Activated CD4-positive, CD25-positive, alpha-beta regulatory T cell (primary cell): ENCODE results near the gene CEP112.

Experiments
- DNase-seq, 4 experiments: peaks; one replicate each; lab custom pipeline; 2025; lab: John Stamatoyannopoulos, UW

Gene CEP112

DNA sequence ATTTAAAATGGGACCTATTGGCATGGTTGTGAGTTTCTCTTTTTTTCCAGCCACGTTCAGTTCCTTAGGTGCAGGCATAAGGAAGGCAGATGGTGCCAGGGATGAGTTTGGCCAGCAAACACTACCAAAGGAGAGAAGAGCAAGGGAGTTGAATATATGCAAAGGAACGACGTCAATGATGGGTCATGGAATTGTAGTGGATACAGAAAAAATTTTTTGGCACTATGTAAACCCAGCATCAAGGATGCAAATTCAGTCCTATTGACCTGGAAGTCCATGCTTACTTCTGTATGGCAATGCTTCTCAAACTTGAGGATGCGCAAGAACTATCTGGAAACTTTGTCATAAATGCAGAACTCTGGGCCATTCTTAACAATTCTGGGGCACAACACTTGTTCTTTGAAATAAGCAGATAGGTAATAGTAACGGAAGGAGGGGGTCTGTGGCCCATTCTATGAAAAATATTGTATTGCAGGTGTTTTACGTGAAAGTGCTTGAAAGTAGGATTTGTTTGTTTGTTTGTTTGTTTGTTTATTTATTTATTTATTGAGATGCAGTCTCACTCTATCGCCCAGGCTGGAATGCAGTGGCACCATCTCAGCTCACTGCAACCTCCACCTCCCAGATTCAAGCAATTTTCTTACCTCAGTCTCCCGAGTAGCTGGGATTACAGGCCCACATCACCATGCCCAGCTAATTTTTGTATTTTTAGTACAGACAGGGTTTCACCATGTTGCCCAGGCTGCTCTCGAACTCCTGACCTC, 19.3 kb upstream of the CEP112 start:
- DNase-seq = no peak

DNA sequence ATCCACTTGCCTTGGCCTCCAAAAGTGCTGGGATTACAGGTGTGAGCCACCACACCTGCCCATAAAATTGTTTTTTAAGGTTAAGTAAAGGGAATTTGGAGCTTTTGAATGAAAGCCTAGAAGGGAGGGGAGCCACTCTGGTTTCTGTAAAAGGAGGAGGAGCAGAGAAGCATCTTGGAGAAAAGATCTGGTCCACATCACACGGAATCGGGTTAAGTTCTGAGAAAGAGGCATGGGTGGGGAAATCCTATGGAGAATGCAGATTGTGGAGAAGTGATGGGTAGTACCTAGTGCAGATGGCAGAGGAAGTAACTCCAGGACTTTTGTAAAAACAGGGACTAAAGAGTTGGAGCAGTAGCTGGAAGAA, 18.3 kb upstream of the CEP112 start:
- no peak for DNase-seq

DNA sequence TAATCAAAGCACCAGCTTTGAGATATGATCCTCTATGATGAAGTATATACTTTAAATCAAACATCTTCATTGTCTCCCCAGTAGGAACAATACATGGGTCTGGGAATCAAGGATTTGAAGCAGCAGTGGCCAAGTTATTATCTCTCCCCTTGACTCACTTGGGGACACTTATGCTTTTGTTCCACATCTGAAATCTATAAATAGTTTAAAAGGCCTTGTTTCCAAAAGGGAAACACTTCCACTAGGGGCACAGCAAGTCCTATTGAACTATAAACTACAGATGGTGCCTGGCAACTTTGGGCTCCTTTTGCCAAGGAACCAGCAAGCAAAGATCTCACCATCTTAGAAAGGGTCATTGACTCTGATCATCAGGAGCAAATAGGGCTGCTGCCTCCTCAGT, 16.0 kb upstream of the CEP112 start:
- DNase-seq = no peak

DNA sequence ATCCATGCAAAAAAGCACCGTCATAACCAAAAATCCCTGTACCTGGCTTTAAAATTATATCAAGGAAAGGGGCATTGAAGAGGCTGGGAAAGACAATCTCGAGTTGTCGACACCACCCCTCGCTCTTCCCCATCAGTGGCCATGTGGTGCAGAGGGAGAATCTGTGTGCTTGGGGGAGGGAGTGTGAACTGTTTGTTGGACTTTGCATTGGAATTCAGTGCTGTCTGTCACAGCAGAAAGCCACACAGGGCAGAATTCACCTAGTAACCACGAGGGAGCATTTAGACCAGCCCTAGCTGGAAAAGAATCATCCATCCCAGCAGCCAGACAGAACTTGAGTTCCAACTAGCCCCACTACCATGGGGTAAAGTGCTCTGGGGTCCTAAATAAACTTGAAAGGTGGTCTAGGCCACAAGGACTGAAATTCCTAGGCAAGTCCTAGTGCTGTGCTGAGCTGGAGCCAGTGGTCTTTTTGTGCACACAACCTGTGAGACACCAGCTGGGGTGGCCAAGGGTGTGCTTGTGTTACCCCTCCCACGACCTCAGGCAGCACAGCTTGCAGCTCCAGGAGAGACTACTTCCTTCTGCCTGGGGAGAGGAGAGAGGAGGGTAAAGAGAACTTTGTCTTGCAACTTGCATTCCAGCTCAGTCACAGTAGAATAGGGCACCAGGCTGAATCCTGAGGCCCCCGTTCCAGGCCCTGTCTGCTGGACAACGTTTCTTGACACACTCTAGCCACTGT, 11.5 kb upstream of the CEP112 start:
- no peak for DNase-seq

DNA sequence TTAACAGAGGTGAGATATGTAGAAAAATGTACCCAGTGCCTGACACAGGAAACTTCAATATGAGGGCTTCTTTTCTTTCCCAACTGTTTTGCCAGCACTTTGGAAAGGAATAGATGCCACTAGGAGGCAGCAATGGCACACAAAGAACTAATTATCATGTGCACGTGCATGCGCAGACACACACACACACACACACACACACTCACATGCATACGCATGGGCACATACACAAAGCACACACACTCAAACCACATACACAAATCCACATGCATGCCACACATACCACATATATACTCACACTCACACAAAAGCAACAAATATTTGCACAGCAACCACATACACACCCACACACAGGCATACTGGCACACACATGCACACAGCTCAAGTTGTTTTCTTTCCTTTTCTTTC, 8.8 kb upstream of the CEP112 start:
- DNase-seq = no peak

DNA sequence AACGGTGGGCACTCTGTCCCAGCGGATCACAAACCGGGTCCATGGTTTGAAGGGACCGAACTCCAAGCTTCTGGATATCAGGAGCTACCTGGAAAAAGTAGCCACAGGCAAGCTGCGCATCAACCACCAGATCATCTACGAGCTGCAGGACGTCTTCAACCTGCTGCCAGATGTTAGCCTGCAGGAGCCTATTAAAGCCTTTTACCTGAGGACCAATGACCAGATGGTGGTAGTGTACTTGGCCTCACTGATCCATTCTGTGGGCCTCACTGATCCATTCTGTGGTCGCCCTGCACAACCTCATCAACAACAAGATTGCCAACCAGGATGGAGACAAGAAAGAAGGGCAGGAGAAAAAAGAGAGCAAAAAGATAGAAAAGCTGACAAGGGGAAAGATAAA, 6.3 kb upstream of the CEP112 start:
- no peak for DNase-seq

DNA sequence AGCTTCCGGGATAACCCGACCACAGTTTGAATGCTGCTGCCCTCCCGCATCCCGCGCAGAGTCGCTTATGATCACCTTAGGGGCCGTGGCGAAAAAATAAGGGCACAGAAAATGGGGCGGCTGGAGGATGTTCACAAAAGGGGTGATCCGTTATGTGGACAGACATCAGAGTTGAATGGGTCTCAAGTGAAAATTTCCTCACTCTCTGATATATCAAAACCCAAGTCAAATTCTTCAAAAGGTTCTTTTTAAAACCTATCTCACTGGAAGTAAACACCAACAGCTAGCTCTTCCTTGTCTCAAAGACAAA, 400 bp upstream of the CEP112 start:
- no peak for DNase-seq

DNA sequence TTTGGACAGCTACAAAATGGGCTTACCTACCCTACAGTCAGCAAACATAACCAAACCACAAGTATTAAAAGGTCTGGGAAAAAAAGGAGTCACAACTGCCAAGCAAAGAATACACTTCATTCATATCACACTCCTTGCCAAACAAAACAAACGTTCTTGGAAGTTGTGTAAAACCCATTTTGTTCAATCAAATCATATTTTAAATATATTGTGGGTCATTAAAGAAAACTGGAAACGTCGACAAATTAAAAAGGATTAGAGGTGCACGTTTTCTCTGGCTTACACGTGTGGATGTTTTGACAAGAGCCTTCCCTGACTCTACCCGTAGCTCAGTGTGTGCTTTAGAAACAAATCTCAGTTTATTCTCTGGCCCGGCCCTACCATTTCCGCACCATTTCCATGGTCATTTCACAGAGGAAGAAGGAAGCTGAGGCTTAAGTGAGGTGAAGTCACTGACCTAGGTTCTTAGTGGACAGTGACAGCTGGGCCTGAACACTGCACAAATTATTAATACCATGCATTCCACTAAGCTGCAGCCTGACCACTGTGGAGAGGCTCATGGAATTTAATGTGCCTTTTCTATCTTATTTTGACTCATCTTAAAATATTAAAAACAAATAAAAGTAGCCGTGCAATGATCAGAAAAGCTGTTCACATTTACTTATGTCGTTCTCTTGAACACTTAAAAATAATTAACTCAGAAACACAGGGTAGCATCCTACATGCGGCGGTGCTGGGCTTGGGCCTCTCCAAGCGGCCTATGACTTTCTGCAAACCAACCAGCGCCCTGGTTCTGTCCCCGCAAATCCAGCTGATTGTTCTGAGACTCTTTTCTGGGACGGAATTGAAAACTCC, 968 bp downstream of the CEP112 start:
- DNase-seq = no peak

DNA sequence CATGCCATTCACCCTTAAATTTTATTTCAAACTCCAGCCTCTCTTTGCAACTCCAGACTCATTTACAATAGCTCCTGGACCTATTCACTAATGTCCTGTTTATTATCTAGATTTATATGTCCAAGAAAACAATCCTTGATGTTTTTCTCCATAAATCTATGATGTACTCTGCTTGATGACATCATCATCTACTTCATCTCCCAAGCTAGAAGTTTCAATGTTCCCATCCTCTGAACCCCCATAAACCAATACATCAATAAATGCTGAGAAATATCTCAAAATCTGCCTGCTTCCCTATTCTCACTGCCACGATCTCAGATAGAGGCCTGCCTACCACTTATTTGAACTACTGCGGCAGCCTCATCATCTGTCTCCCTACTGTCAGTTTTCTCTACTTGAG, 4.2 kb downstream of the CEP112 start:
- DNase-seq = no peak

DNA sequence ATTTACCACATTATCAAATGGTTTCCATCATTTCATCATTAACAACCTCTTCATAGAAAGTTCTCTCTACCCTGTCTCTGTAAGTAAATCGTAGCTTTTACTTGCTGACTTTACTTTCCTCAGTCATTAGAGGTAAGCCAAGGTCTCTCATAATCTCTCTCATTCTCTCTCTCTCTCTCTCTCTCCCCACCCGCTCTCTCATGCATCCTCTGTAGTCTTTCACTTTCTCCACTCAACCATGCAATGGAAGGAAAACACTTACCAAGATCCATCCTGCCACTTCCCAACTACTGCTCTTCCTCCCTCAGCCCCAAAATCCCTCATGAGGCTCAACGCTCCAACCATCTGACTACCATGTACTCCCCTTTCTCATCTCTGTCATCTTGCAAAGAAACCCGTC, 6.1 kb downstream of the CEP112 start:
- DNase-seq = no peak

DNA sequence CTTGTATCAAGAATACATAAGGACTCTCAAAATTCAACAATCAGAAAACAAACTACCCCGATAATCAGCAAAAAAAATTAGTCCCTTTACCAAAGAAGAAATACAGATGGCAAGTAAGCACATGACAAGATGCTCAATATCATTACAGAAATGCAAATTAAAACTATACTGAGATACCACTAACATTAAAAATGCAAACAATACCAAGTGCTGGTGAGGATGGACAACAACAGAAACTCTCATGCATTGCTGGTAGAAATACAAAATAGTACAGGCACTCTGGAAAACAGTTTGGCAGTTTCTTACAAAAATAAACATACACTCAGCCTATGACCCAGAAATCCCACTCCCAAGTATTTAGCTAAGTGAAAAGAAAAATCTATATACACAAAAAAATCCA, 7.5 kb downstream of the CEP112 start:
- no peak for DNase-seq

DNA sequence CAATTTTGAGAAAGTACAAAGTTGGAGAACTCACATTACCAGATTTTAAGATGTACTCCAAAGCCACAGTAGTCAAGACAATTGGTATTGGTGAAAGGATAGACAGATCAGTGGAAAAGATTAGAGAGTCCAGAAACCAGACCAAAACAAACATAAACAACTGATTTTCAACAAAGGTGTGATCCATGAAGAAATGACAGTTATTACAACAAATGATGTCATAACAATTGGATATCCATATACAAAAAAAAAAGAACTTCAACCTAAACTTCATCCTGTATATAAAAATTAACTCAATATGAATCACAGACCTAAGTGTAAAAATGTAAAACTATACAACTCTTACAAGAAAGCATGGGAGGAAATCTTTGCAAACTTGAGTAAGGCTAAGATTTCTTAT, 8.4 kb downstream of the CEP112 start:
- no peak for DNase-seq

DNA sequence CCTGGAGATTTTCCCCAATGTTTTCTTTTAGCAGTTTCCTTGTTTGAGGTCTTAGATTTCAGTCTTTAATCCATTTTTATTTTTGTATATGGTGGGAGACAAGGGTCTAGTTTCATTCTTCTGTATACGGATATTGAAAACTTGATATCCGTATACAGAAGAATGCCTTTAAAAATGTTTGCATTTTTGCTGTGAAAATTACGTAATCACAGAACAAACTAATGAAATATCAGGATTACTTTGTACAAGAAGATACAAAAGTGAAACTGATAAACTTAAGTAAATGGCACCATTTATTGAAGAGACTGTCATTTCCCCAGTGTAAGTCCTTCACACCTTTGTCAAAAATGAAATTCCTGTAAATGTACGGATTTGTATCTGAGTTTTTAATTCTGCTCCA, 13.3 kb downstream of the CEP112 start:
- DNase-seq = no peak

DNA sequence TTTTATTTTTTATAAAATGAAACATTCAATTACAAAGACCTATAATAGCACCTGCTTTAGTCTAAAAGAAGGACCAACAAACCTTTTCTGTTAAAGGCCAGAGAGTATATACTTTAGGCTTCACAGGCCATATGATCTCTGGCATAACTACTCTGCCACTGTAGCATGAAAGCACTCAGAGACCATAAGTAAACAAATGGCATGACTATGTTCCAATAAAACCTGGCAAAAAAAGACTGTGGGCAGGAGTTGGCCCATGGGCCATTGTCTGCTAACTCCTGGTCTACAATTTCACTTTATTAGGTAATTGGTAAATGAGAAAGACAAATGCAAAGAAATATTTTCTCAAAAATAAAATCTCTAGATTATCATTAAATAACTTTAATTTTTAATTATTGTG, 14.9 kb downstream of the CEP112 start:
- DNase-seq = no peak

DNA sequence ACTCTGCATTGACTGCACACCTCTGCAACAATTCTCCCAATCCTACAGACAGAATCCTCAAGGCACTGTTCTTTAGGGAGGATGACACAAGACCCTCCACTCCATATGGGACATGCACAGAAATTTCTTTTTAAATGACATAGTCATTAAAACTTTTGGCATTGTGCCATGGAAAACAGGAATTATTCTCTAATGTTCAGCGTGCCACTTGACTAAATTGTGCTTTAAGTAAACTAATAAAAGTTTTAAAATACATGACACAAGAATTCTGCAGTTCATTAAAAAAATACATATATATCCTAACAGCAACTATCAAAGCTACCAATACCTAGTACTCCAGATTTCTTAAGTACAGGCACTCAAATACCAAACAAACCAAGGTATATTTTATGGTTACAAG, 16.0 kb downstream of the CEP112 start:
- no peak for DNase-seq

DNA sequence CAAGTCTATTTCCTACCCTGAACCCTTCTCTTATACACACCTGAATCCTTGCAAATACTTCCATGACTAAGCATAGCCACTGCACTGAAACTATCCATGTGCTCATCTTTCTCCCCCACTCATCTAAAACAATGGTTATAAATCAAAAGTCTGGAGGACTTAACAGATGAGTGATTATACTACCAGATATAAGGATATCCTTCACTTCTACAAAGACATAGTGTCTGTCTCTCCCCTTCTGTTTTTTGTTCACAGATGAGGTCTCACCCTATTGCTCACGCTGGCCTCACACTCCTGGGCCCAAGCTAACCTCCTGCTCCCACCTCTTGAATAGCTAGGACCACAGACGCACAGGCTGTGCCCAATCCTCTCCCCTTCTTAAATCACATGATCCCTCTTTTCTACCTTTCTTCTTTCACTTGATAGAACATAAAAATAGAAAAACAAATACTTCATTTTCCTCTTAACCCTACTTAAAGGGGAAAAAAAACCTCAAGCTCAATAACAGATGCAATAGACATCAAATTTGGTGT, 19.2 kb downstream of the CEP112 start:
- DNase-seq = no peak

DNA sequence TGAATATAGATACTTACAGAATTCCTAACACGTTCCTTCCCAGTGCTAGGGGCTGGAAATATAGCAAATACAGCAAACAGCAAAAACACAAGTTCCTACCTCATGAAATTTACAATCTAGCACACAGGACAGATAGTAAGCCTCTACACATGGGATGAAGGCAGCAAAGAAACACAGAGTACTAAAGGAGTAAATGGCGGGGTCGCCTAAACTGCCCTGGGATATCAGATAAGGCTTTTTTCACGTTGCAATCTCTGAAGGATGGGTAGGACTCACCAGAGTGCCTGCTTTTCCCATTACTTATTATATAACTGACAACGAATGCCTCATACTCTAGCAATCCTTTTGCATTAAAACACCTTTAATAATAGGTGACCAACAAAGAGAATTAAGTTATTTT, 19.8 kb downstream of the CEP112 start:
- DNase-seq = no peak

DNA sequence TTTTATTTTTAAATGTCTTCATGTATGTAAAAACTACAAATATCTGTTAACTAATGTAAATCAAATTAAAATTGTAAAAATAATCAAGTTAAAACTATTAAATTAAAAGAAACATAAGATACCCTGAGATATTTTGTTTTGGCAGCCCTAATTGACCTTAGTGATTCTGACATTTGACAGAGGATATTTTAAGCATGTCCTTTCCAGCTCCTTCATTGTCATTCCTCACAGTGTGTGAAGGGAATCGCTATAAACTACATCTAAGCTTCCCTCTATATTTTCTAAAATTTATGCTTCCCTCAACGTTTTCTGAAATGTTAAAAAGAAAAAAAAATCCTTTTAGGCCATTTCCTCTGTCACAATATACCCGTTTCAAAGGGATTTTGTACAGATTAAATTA, 20.2 kb downstream of the CEP112 start:
- no peak for DNase-seq

DNA sequence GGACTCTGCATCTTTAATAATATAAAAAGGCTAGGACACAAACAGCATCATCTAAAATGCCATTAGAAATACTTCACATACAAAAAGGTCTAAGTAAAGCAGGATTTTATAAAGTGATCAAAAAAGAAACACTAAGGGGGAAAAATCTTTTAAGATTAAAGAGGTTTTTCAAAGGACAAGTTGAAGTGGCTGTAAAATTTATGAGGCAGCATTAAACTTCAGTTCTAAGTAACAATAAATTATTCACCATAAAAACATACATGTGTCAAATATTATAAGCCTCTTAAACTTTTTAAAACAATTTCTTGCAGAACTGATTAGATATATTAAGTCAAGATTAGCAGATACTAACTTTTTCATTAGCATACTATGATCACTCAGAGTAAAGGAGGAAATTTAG, 20.8 kb downstream of the CEP112 start:
- DNase-seq = no peak

DNA sequence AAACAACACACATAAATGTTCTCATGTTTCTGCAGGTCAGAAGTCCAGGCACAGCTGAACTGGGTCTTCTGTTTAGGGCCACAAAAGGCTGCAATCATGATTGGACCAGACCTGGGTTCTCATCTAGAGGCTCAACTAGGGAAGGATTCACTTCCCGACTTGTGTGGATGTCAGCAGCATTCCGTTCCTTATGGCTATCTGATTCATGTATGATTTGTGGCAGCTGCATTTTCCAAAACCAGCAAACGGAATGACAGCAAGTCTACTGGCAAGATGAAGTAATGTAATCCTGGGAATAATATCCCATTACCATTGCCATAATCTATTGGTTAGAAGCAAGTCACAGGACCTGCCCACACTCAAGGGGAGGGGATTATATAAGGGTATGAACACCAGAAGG, 22.1 kb downstream of the CEP112 start:
- DNase-seq = no peak

DNA sequence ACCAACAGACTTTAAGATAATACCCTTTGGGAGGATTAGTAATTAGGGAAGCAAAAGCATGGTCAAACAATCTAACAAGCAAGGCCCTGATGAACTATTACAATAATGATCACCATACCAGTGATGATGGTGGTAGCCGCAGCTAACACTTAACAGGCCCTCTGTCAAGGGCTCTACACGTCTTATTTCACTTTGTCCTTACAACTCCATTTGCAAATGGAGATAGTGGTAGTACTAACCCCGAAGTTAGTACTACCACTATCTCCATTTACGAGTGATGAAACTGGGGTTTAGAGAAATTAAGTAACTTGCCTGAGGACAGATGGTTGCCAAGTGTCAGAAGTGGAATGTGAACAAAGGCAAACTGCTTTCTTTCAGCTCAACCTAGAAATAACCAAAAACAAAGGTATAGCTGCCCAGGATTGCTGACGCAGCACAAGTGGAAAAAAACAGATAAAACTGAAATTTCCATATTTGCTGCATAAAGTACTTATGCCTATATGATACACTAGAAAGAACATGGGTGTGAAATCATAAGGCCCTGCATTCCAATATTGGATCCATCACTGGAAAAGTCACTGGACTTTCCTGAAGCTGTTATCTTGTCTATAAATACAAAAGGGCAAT, 24.6 kb downstream of the CEP112 start:
- no peak for DNase-seq

DNA sequence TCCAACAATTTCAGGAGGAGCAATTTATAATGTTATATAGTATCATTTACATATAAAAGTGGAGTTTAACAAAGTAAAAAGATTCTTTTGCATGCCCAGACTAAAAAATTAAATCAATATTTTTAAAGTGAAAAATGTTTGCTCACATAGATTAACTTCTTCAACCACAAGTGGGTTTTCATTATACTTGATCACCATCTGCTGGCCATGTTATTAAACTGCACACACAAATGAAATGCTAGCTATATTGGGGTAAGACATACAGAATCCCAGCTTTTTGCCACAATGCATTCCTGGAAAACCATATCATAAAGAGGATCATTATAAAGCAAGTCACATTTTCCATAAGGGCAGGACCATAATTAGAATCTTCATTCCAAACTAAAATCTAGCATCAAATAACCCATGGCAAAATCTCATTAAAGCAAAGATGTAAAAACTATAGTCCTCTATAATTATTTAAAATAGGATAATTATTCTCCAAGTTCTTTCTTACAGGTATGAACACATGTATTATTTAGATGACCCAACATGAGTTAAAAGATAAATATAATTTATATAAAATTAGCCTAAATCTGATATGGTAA, 26.3 kb downstream of the CEP112 start:
- no peak for DNase-seq
